Measurements from ENCODE around the gene ANKRD40. TPM values are rescaled to one million over a fixed set of nuclear protein-coding genes. Genes with fewer than 3 reads are reported as not detected.

Gene ANKRD40
- total RNA-seq, 1 donor from 2014 or later: 53.4 TPM

DNA sequence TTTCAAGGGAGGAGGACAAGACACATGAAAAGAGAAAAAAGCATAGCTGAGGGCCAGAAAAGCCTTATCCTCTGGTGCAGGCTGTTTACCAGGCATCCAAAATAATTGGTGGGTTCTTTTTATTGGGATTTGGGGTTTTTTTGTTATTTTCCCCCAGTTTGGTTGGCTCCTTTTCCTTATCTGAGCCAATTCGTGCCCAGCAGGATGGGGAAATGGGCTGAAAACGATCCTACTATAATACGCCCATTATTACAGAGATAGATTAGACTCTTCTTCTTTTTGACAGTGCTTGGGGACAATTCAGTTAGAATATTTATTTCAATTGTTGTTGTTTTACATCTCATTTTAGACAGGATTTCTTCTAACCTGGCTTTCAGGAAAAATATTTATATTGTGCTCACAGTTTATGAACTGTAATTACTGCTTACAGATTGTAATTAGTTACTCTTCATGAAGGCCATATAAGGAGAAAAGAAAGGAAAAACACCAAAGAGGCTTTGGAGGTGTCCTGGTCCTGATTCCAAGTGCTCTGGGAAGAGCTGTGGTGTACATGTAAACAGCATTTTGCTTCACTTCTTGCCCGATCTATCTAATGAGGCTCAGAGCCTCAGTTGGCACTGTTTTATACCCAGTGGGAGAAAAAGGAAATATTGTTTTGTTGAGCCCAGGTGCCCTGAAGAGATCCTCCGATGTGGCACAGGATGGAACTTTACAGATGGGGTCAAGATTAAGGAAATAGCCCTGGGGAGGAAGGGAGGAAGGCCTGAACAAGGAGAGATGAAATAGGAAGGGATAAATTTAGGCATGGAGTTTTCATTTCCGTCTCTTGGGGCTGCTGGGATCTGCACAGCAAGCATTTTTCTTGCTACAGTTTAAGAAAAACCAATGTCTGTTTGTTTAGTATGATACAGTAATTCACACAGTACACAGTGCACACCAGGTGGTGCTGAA lies 611 bp upstream of the ANKRD40 start:
- Histone ChIP-seq H3K79me2 (ENCODE audit: low read depth) (peaks cover 47% of the 10 kb centered on the region), H3K9ac (peak overlapping the region; percentile 74), H3K4me1 (peaks cover 16% of the 10 kb centered on the region), H3K27ac (peak overlapping the region; percentile 86), H3K9me3 (ENCODE audit: low read depth) (no peaks in the 10 kb centered on the region), H3K36me3 (no peaks in the 10 kb centered on the region), H3K4me2 (peak overlapping the region; percentile 94), H2AFZ (replicated peaks) (peak overlapping the region; percentile 97), H3K4me3 (peak overlapping the region; percentile 62), H3F3A (ENCODE audit: low read depth) (peaks cover 22% of the 10 kb centered on the region), H3K27me3 (no peaks in the 10 kb centered on the region), H4K20me1 (ENCODE audit: low read depth) (peaks cover 1% of the 10 kb centered on the region)
- Mint-ChIP-seq H3K9me3 (no peaks in the 10 kb centered on the region), H3K27ac (peak overlapping the region; percentile 95), H3K36me3 (peaks cover 9% of the 10 kb centered on the region), H3K27me3 (ENCODE audit: insufficient read depth, low read depth) (peaks cover 2% of the 10 kb centered on the region), H3K4me1 (peaks cover 31% of the 10 kb centered on the region), H3K4me3 (peak overlapping the region; percentile 91)
- TF ChIP-seq EZH2 (IDR thresholded peaks at IDR 0.05) (no peak), CTCF (IDR thresholded peaks at IDR 0.05) (no peak), EZH2phosphoT487 (IDR thresholded peaks at IDR 0.05) (no peak)
- DNase-seq (ENCODE audit: low spot score): no peak

- Histone ChIP-seq H3F3A (ENCODE audit: low read depth) (peaks cover 13% of the 10 kb centered on the region), H3K27ac (no peak overlapping the region), H3K79me2 (ENCODE audit: low read depth) (peaks cover 65% of the 10 kb centered on the region), H2AFZ (replicated peaks) (no peak overlapping the region), H3K27me3 (no peaks in the 10 kb centered on the region), H4K20me1 (ENCODE audit: low read depth) (peaks cover 18% of the 10 kb centered on the region), H3K36me3 (peaks cover 4% of the 10 kb centered on the region), H3K9me3 (ENCODE audit: low read depth) (no peaks in the 10 kb centered on the region), H3K4me1 (peaks cover 3% of the 10 kb centered on the region), H3K4me2 (no peak overlapping the region), H3K9ac (no peak overlapping the region), H3K4me3 (no peak overlapping the region)
- H3K9me3 Mint-ChIP-seq: no peaks in the 10 kb centered on the region
- peaks cover 16% of the 10 kb centered on the region for H3K36me3 Mint-ChIP-seq
- peaks cover 2% of the 10 kb centered on the region for H3K27me3 Mint-ChIP-seq (ENCODE audit: insufficient read depth, low read depth)
- H3K4me3 Mint-ChIP-seq: no peak overlapping the region
- H3K27ac Mint-ChIP-seq: peak overlapping the region; percentile 2
- no peak for TF ChIP-seq EZH2phosphoT487 (IDR thresholded peaks at IDR 0.05)
- TF ChIP-seq CTCF (IDR thresholded peaks at IDR 0.05): no peak
- no peak for TF ChIP-seq EZH2 (IDR thresholded peaks at IDR 0.05)
- H3K4me1 Mint-ChIP-seq: peaks cover 12% of the 10 kb centered on the region
- no peak for DNase-seq (ENCODE audit: low spot score)
Observed at GRCh38 chr17:50703162-50703561, 4.6 kb downstream of the ANKRD40 start.

DNA sequence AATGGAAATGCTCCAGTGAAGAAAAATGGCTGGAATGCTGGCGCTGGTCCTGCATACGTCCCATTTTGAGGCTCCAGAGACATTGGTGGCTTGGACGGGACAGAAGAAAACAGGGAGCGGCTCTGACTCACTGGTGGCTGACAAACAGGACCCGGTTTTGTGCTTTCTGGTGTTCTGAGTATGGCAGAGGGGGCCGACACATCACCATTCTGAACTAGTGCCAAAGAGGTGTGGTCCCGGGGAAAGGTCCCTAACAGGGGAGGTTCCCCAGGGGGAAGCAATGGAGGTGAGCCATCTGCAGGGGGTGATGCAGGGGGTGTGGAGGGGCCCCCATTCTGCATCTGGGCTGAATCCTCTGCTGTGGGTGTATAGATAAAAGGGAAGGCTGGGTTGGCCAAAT lies 8.3 kb downstream of the ANKRD40 start:
- Mint-ChIP-seq H3K4me3 (no peak overlapping the region), H3K36me3 (peaks cover 25% of the 10 kb centered on the region)
- no peak overlapping the region for H3K9ac ChIP-seq

More for the DNA sequence above, 8.3 kb downstream of the ANKRD40 start:
- Histone ChIP-seq H3K4me1 (no peaks in the 10 kb centered on the region), H3K27me3 (no peaks in the 10 kb centered on the region), H4K20me1 (ENCODE audit: low read depth) (peaks cover 18% of the 10 kb centered on the region), H3K79me2 (ENCODE audit: low read depth) (peaks cover 31% of the 10 kb centered on the region), H3K4me2 (no peak overlapping the region), H3K9me3 (ENCODE audit: low read depth) (no peaks in the 10 kb centered on the region), H3K4me3 (no peak overlapping the region), H3K36me3 (peaks cover 7% of the 10 kb centered on the region), H2AFZ (replicated peaks) (no peak overlapping the region), H3K27ac (no peak overlapping the region), H3F3A (ENCODE audit: low read depth) (peaks cover 3% of the 10 kb centered on the region)
- Mint-ChIP-seq H3K9me3 (no peaks in the 10 kb centered on the region), H3K27me3 (ENCODE audit: insufficient read depth, low read depth) (no peaks in the 10 kb centered on the region), H3K4me1 (peaks cover 10% of the 10 kb centered on the region), H3K27ac (no peak overlapping the region)
- TF ChIP-seq CTCF (IDR thresholded peaks at IDR 0.05) (no peak), EZH2phosphoT487 (IDR thresholded peaks at IDR 0.05) (no peak)
- DNase-seq (ENCODE audit: low spot score): no peak
